Testis (tissue), 3 donors: ENCODE results near the gene EP400. TPM values are rescaled to one million over a fixed set of nuclear protein-coding genes. Genes with fewer than 3 reads are reported as not detected.

Source experiments
- DNase-seq: peaks from one replicate; pipeline ENCODE4 v3.0.0-alpha.2; 2019
- H3K27ac ChIP-seq, 2 donors: fragments of 200-600 bp; sonication (generic); one replicate each; pipeline ENCODE4 v1.5.1; 2019
- H3K27me3 ChIP-seq: fragments of 200-600 bp; sonication (generic); one replicate; pipeline ENCODE4 v1.5.1; 2019
- H3K36me3 ChIP-seq: fragments of 200-600 bp; sonication (generic); one replicate; pipeline ENCODE4 v1.5.1; 2017; ENCODE audit warnings: low read depth; ENCODE audit errors: missing control alignments
- H3K4me1 ChIP-seq: fragments of 200-600 bp; sonication (generic); one replicate; pipeline ENCODE4 v1.5.1; 2019
- H3K4me3 ChIP-seq, 2 donors: fragments of 200-600 bp; sonication (generic); one replicate each; pipeline ENCODE4 v1.5.1; 2017 to 2019
- H3K9me3 ChIP-seq: fragments of 200-600 bp; sonication (generic); one replicate; pipeline ENCODE4 v1.5.1; 2017
- CTCF ChIP-seq, 3 experiments: fragments of 450-650 bp in 2 of 3; fragments of 200-600 bp in 1 of 3; sonication (generic) in 1 of 3; IDR thresholded peaks; one replicate each; pipeline ENCODE4 v1.5.1; 2016 to 2019; ENCODE audit warnings: antibody characterized with exemption in 3 of 3, mild to moderate bottlenecking in 2 of 3, moderate library complexity in 1 of 3
- POLR2A ChIP-seq: fragments of 450-650 bp; IDR thresholded peaks from one replicate; pipeline ENCODE4 v1.6.1; 2017; ENCODE audit warnings: antibody characterized with exemption, mild to moderate bottlenecking, moderate library complexity
- WGBS, 2 donors: methylation state at CpG; one replicate each; pipeline ENCODE4 v1.1.5; 2018; 5-methylcytosine and 5-hydroxymethylcytosine counted together
- intact Hi-C: fragments of 100-400 bp; cut with DNase I; formaldehyde crosslinking; loops from one replicate; pipeline ENCODE4 v1.15.1; 2023; ENCODE audit warnings: low total_unique reads
- polyA plus RNA-seq: library from polyadenylated mRNA; stranded (reverse); fragments of 350-450 nt; fragmentation: Illumina TruSeq; extraction: RNeasy Lipid Tissue Mini Kit (QIAGEN cat#74804); gene quantifications from one replicate; pipeline ENCODE4 v1.2.3, GENCODE V29; 2014; ENCODE audit warnings: low read depth, low replicate concordance; ENCODE audit not compliant: insufficient read depth
- total RNA-seq, 2 donors: library from RNA; depleted of rRNA; stranded (reverse); fragments of >200 nt; gene quantifications; one replicate each; pipeline ENCODE4 v1.2.3, GENCODE V29; 2016

The EP400 gene
- total and polyA plus RNA-seq, 3 donors from 2014 or later, result 44.2 to 83.0 (median 69.4) TPM

GRCh38 chr12:132021965-132022364, 72.2 kb downstream of the EP400 start:
- Histone ChIP-seq H3K9me3 (no peaks in the 10 kb centered on the region), H3K4me1 (no peaks in the 10 kb centered on the region), H3K27ac (no peak overlapping the region), H3K36me3 (no peaks in the 10 kb centered on the region), H3K4me3 (no peak overlapping the region), H3K27me3 (no peaks in the 10 kb centered on the region)
- TF ChIP-seq CTCF (IDR thresholded peaks at IDR 0.05), result no peak
- DNase-seq, result no peak
- intact Hi-C loops, result no loop called here
- WGBS, 2 donors, result 85 to 100% methylated on average over 2 of the region's 2 CpGs

- H3K4me1 ChIP-seq, result peaks cover under 1% of the 10 kb centered on the region
- TF ChIP-seq CTCF (IDR thresholded peaks at IDR 0.05), result no peak
- no peak for TF ChIP-seq POLR2A
- H3K9me3 ChIP-seq, result no peaks in the 10 kb centered on the region
- no peak for DNase-seq
- intact Hi-C loops, result no loop called here
- H3K4me3 ChIP-seq, result no peak overlapping the region
- no peaks in the 10 kb centered on the region for H3K27me3 ChIP-seq
- no peak overlapping the region for H3K27ac ChIP-seq
- 92 to 94% methylated on average over 11 of the region's 11 CpGs for WGBS, 2 donors
- H3K36me3 ChIP-seq, result no peaks in the 10 kb centered on the region
These were observed 73.9 kb downstream of the EP400 start for GRCh38 chr12:132023658-132024057.

GRCh38 chr12:132024758-132025157, 75.0 kb downstream of the EP400 start:
- no peaks in the 10 kb centered on the region for H3K9me3 ChIP-seq
- no peak overlapping the region for H3K4me3 ChIP-seq
- no peak for DNase-seq
- no peaks in the 10 kb centered on the region for H3K36me3 ChIP-seq
- intact Hi-C loops, result no loop called here
- H3K27ac ChIP-seq, result no peak overlapping the region
- peaks cover 7% of the 10 kb centered on the region for H3K4me1 ChIP-seq
- H3K27me3 ChIP-seq, result no peaks in the 10 kb centered on the region
- no peak for TF ChIP-seq CTCF (IDR thresholded peaks at IDR 0.05)
- no peak for TF ChIP-seq POLR2A
- WGBS, 2 donors, result 87 to 93% methylated on average over 11 of the region's 11 CpGs

- no peak for DNase-seq
- Histone ChIP-seq H3K27ac (no peak overlapping the region), H3K27me3 (no peaks in the 10 kb centered on the region), H3K4me3 (no peak overlapping the region), H3K9me3 (no peaks in the 10 kb centered on the region), H3K36me3 (no peaks in the 10 kb centered on the region), H3K4me1 (peaks cover 7% of the 10 kb centered on the region)
- intact Hi-C loops, result no loop called here
- TF ChIP-seq CTCF (IDR thresholded peaks at IDR 0.05) (no peak), POLR2A (no peak)
- WGBS, 2 donors, result 94 to 96% methylated on average over 10 to 14 of the region's 14 CpGs
These were observed 75.8 kb downstream of the EP400 start for GRCh38 chr12:132025526-132025925.

GRCh38 chr12:132026061-132026795, 76.5 kb downstream of the EP400 start:
- no peaks in the 10 kb centered on the region for H3K36me3 ChIP-seq
- H3K27ac ChIP-seq, result no peak overlapping the region
- H3K4me3 ChIP-seq, result no peak overlapping the region
- 91 to 92% methylated on average over 12 to 13 of the region's 13 CpGs for WGBS, 2 donors
- intact Hi-C loops, result no loop called here
- H3K27me3 ChIP-seq, result no peaks in the 10 kb centered on the region
- H3K9me3 ChIP-seq, result no peaks in the 10 kb centered on the region
- no peak for DNase-seq
- peaks cover 7% of the 10 kb centered on the region for H3K4me1 ChIP-seq
- TF ChIP-seq POLR2A, result no peak
- no peak for TF ChIP-seq CTCF (IDR thresholded peaks at IDR 0.05)
